Putamen (tissue), 1 donor: ENCODE data around the gene KLHL25.

Experiments used
- DNase-seq: peaks from one replicate; pipeline ENCODE4 v3.0.0-alpha.2; 2016; ENCODE audit warnings: low spot score

The KLHL25 gene

GRCh38 chr15:85777250-85778106, 17.2 kb downstream of the KLHL25 start:
- no peak for DNase-seq

GRCh38 chr15:85773970-85774369, 20.8 kb downstream of the KLHL25 start:
- no peak for DNase-seq

- DNase-seq: no peak
Measured at GRCh38 chr15:85773249-85773648, 21.5 kb downstream of the KLHL25 start.

- DNase-seq: no peak
Measured at GRCh38 chr15:85772668-85773067, 22.1 kb downstream of the KLHL25 start.

GRCh38 chr15:85771781-85772445, 22.8 kb downstream of the KLHL25 start:
- no peak for DNase-seq

GRCh38 chr15:85771271-85771670, 23.5 kb downstream of the KLHL25 start:
- no peak for DNase-seq

- no peak for DNase-seq
Measured at GRCh38 chr15:85770096-85771041, 24.4 kb downstream of the KLHL25 start.

GRCh38 chr15:85769182-85769900, 25.4 kb downstream of the KLHL25 start:
- no peak for DNase-seq

GRCh38 chr15:85768595-85769168, 26.0 kb downstream of the KLHL25 start:
- DNase-seq: no peak

- no peak for DNase-seq
Measured at GRCh38 chr15:85767785-85768529, 26.8 kb downstream of the KLHL25 start.

- no peak for DNase-seq
Measured at GRCh38 chr15:85766001-85766831, 28.5 kb downstream of the KLHL25 start.

GRCh38 chr15:85764649-85765277, 30.0 kb downstream of the KLHL25 start:
- DNase-seq: no peak

GRCh38 chr15:85763673-85764633, 30.8 kb downstream of the KLHL25 start:
- no peak for DNase-seq

- no peak for DNase-seq
Measured at GRCh38 chr15:85763157-85763556, 31.6 kb downstream of the KLHL25 start.

GRCh38 chr15:85762756-85763127, 32.0 kb downstream of the KLHL25 start:
- no peak for DNase-seq

- no peak for DNase-seq
Measured at GRCh38 chr15:85762039-85762755, 32.5 kb downstream of the KLHL25 start.

GRCh38 chr15:85761635-85762034, 33.1 kb downstream of the KLHL25 start:
- no peak for DNase-seq
